Measurements from ENCODE around the gene LETM1.

DNA sequence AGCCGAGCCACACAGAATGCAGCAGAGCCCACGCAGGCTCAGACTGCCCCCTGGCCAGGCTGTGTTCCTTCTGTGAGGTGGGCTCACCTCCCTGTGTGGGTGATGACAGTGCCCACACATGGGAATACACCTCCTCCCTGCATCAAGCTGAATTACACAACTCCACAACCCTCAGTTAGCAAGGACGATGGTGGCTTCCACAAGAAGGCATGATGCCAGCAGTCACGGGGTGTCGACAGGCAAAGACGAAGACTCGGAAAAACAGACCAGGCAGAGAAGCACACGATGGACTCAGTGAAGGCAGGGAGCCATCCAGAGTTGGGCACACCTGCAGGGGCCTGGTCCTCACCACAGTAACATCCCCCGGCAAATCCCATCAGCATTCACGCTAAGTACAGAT lies 12.1 kb downstream of the LETM1 start:
- no peak for TF ChIP-seq EZH2 (IDR thresholded peaks at IDR 0.05)
- TF ChIP-seq POLR2AphosphoS5 (IDR thresholded peaks at IDR 0.05; ENCODE audit: borderline replicate concordance, low read depth, low read length), result no peak
- no peak for TF ChIP-seq FOXP2 (optimal IDR thresholded peaks at IDR 0.05; ENCODE audit: control extremely low read depth, extremely low read length, insufficient read depth)

Data from SK-N-MC (cell line).